Raji (cell line): ENCODE data around the gene APOBEC3A.

ENCODE experiments used
- POLR2A ChIP-seq: IDR thresholded peaks from 2 replicates; pipeline ENCODE4 v1.6.1; 2011; ENCODE audit warnings: low read depth, low read length, control low read depth; ENCODE audit not compliant: insufficient read depth

APOBEC3A gene

GRCh38 chr22:38937541-38937940, 19.9 kb upstream of the APOBEC3A start:
- no peak for TF ChIP-seq POLR2A

- TF ChIP-seq POLR2A, result no peak
Measured at GRCh38 chr22:38938221-38938620, 19.2 kb upstream of the APOBEC3A start.

GRCh38 chr22:38938925-38939324, 18.5 kb upstream of the APOBEC3A start:
- no peak for TF ChIP-seq POLR2A

- no peak for TF ChIP-seq POLR2A
Measured at GRCh38 chr22:38940811-38941384, 16.5 kb upstream of the APOBEC3A start.

- TF ChIP-seq POLR2A, result no peak
Measured at GRCh38 chr22:38941488-38941987, 15.9 kb upstream of the APOBEC3A start.

- no peak for TF ChIP-seq POLR2A
Measured at GRCh38 chr22:38942702-38943101, 14.7 kb upstream of the APOBEC3A start.

- TF ChIP-seq POLR2A, result no peak
Measured at GRCh38 chr22:38943201-38943600, 14.2 kb upstream of the APOBEC3A start.

- TF ChIP-seq POLR2A, result no peak
Measured at GRCh38 chr22:38943882-38944281, 13.5 kb upstream of the APOBEC3A start.

GRCh38 chr22:38944653-38945052, 12.8 kb upstream of the APOBEC3A start:
- no peak for TF ChIP-seq POLR2A

GRCh38 chr22:38946771-38947170, 10.6 kb upstream of the APOBEC3A start:
- no peak for TF ChIP-seq POLR2A

GRCh38 chr22:38947321-38948140, 9.9 kb upstream of the APOBEC3A start:
- TF ChIP-seq POLR2A, result no peak

- TF ChIP-seq POLR2A, result no peak
Measured at GRCh38 chr22:38948181-38948940, 9.0 kb upstream of the APOBEC3A start.

- TF ChIP-seq POLR2A, result no peak
Measured at GRCh38 chr22:38949889-38950405, 7.5 kb upstream of the APOBEC3A start.

- TF ChIP-seq POLR2A, result no peak
Measured at GRCh38 chr22:38950527-38951295, 6.7 kb upstream of the APOBEC3A start.

- no peak for TF ChIP-seq POLR2A
Measured at GRCh38 chr22:38951734-38952133, 5.7 kb upstream of the APOBEC3A start.

GRCh38 chr22:38952281-38952993, 5.0 kb upstream of the APOBEC3A start:
- no peak for TF ChIP-seq POLR2A
